Gastroesophageal sphincter (tissue), 4 donors: ENCODE data around the gene CFAP74. TPM values are rescaled to one million over a fixed set of nuclear protein-coding genes. Genes with fewer than 3 reads are reported as not detected.

Experiments used
- ATAC-seq: fragments of 150-250 bp; one replicate; pipeline ENCODE4 v1.9.1; 2016; ENCODE audit warnings: mild to moderate bottlenecking, moderate library complexity
- H3K27ac ChIP-seq, 4 donors: fragments of 200-600 bp; sonication (generic) in 3 of 4; 1 replicate in 3 of 4; 2 replicates in 1 of 4; pipeline ENCODE4 v1.5.1; 2016 to 2019
- H3K27me3 ChIP-seq: fragments of 200-600 bp; sonication (generic); one replicate; pipeline ENCODE4 v1.5.1; 2019
- H3K36me3 ChIP-seq, 2 donors: fragments of 200-600 bp; sonication (generic); one replicate each; pipeline ENCODE4 v1.5.1; 2019; ENCODE audit warnings: control low read depth in 1 of 2
- H3K4me1 ChIP-seq, 3 donors: fragments of 200-600 bp; sonication (generic); 1 replicate in 2 of 3; 2 replicates in 1 of 3; pipeline ENCODE4 v1.5.1; 2016 to 2019; ENCODE audit warnings: control low read depth in 2 of 3
- H3K4me3 ChIP-seq, 2 donors: fragments of 200-600 bp; sonication (generic); one replicate each; pipeline ENCODE4 v1.5.1; 2019; ENCODE audit warnings: mild to moderate bottlenecking in 1 of 2, moderate library complexity in 1 of 2
- H3K9me3 ChIP-seq, 3 donors: fragments of 200-600 bp; sonication (generic); one replicate each; pipeline ENCODE4 v1.5.1; 2017 to 2019; ENCODE audit warnings: control low read depth in 2 of 3
- EP300 ChIP-seq: sonication (generic); formaldehyde crosslinking; IDR thresholded peaks from one replicate; pipeline ENCODE4 v1.6.1; 2017; ENCODE audit warnings: antibody characterized with exemption, mild to moderate bottlenecking
- POLR2A ChIP-seq, 2 donors: fragments of 450-650 bp; IDR thresholded peaks; one replicate each; pipeline ENCODE4 v1.6.1; 2017; ENCODE audit warnings: antibody characterized with exemption in 2 of 2, mild to moderate bottlenecking in 2 of 2, moderate library complexity in 1 of 2
- POLR2AphosphoS5 ChIP-seq: sonication (generic); formaldehyde crosslinking; IDR thresholded peaks from one replicate; pipeline ENCODE4 v1.6.1; 2017; ENCODE audit warnings: antibody characterized with exemption
- WGBS, 2 donors: methylation state at CpG; one replicate each; pipeline ENCODE4 v1.1.5; 2018; ENCODE audit warnings: low coverage in 1 of 2; 5-methylcytosine and 5-hydroxymethylcytosine counted together
- total RNA-seq, 4 donors: library from RNA; depleted of rRNA; stranded (reverse); fragments of >200 nt; gene quantifications; one replicate each; pipeline ENCODE4 v1.1.0, GENCODE V29; 2016
- TF ChIP-seq, protein P1 (sequence below), 4 experiments: fragments of 200-600 bp in 2 of 4; fragments of 450-650 bp in 2 of 4; sonication (generic) in 1 of 4; IDR thresholded peaks; one replicate each; pipeline ENCODE4 v1.5.1; 2017 to 2019; ENCODE audit warnings: antibody characterized with exemption in 4 of 4, mild to moderate bottlenecking in 2 of 4, moderate library complexity in 2 of 4

Gene CFAP74
- total RNA-seq, 4 donors from 2014 or later = 0.12 TPM; not detected in 3

DNA sequence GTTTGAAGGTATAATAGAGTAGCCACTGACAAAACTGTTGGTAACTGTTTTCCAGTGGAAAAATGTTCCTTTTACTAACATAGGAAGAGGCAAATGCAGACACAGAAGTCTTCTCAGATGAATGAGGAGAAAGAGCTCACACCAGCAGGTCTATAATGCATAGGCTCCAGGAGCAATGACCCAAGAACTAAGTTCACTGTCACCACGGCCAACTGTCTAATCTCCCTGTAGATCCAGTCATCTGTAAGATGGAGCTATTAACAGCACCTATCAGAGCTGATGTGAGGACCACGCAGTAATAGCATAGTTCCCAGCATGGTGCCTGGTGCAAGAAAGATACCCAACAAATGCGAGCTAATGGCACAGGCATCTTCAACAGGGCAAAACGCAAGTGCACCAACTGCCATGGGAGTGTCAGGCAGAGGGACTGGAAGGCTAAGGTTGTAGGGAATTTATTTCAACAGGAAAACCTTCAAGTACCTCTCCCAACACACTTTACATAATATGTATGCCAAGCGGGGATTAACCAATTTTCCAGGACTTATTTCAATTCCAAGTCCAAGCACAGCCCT lies 125.6 kb downstream of the CFAP74 start:
- peaks cover 3 to 94% (median 43%) of the 10 kb centered on the region in 3 donors for H3K4me1 ChIP-seq
- no peak for ATAC-seq
- H3K9me3 ChIP-seq = no peaks in the 10 kb centered on the region
- H3K27me3 ChIP-seq = no peaks in the 10 kb centered on the region
- H3K36me3 ChIP-seq = peaks cover 0 to 24% of the 10 kb centered on the region in 2 donors
- TF ChIP-seq, protein P1, sequence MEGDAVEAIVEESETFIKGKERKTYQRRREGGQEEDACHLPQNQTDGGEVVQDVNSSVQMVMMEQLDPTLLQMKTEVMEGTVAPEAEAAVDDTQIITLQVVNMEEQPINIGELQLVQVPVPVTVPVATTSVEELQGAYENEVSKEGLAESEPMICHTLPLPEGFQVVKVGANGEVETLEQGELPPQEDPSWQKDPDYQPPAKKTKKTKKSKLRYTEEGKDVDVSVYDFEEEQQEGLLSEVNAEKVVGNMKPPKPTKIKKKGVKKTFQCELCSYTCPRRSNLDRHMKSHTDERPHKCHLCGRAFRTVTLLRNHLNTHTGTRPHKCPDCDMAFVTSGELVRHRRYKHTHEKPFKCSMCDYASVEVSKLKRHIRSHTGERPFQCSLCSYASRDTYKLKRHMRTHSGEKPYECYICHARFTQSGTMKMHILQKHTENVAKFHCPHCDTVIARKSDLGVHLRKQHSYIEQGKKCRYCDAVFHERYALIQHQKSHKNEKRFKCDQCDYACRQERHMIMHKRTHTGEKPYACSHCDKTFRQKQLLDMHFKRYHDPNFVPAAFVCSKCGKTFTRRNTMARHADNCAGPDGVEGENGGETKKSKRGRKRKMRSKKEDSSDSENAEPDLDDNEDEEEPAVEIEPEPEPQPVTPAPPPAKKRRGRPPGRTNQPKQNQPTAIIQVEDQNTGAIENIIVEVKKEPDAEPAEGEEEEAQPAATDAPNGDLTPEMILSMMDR (IDR thresholded peaks at IDR 0.05) = no peak
- TF ChIP-seq POLR2AphosphoS5 (no peak), POLR2A (IDR thresholded peaks at IDR 0.05) (no peak), EP300 (no peak)
- no peak overlapping the region for H3K27ac ChIP-seq
- 74 to 83% methylated on average over 2 to 5 of the region's 5 CpGs for WGBS, 2 donors
- H3K4me3 ChIP-seq = no peak overlapping the region

DNA sequence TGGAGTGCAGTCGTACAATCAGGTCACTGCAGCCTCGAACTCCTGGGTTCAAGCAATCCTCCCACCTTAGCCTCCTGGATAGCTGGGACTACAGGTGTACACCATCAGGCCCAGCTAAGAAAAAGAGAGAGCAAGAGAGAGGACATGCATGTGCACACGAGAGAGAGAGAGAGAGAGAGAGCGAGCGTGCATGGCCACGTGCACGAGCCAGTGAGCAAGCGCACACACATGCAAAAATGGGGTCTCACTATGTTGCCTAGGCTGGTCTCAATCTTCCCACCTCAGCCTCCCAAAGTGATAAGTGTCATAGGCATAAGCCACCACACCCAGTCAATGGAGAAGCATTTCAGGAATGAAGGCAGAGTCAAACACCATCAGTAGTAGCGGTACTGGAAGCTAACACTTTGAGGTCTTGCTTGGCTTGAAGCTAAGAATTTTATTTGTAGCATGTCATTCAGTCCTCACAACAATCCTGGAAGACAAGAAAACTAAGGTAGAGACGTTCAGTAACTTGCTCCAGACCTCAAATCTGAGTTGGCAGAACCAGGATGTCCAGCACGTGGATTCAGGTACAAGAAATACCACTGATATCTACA lies 127.2 kb downstream of the CFAP74 start:
- H3K4me1 ChIP-seq = peaks cover 5 to 94% (median 50%) of the 10 kb centered on the region in 3 donors
- 63 to 80% methylated on average over 7 to 11 of the region's 11 CpGs for WGBS, 2 donors

DNA sequence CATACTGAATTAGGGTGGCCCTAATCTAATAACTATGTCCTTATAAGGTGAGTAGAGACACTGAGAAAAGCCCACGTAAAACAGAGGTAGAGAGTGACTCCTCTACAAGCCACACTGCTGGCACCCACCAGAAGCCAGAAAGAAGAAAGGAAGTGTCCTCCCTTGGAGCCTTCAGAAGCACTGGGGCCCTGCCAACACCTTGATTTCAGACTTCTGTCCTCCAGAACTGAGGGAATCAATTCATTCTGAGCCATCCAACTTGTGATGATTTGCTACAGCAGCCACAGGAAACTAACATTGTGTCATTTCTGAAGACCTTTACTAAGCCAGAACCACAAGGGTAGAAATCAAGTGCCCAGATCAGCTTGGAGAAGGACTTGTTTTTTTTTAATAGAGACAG lies 127.7 kb downstream of the CFAP74 start:
- Histone ChIP-seq H3K27ac (no peak overlapping the region), H3K27me3 (no peaks in the 10 kb centered on the region), H3K4me1 (peaks cover 5 to 94% (median 45%) of the 10 kb centered on the region in 3 donors), H3K9me3 (no peaks in the 10 kb centered on the region), H3K36me3 (peaks cover 0 to 24% of the 10 kb centered on the region in 2 donors), H3K4me3 (no peak overlapping the region)
- ATAC-seq = no peak
- no CpG with 5 or more reads among the region's 1 CpG for WGBS, 2 donors
- TF ChIP-seq POLR2A (IDR thresholded peaks at IDR 0.05) (no peak), EP300 (no peak), POLR2AphosphoS5 (no peak)
- TF ChIP-seq, protein P1 (IDR thresholded peaks at IDR 0.05) = no peak

More for the DNA sequence above, 127.2 kb downstream of the CFAP74 start:
- Histone ChIP-seq H3K27me3 (no peaks in the 10 kb centered on the region), H3K9me3 (no peaks in the 10 kb centered on the region), H3K36me3 (peaks cover 0 to 24% of the 10 kb centered on the region in 2 donors), H3K4me3 (no peak overlapping the region), H3K27ac (no peak overlapping the region)
- TF ChIP-seq POLR2A (IDR thresholded peaks at IDR 0.05) (no peak), POLR2AphosphoS5 (no peak), EP300 (no peak)
- TF ChIP-seq, protein P1 (IDR thresholded peaks at IDR 0.05) = no peak
- ATAC-seq = no peak

DNA sequence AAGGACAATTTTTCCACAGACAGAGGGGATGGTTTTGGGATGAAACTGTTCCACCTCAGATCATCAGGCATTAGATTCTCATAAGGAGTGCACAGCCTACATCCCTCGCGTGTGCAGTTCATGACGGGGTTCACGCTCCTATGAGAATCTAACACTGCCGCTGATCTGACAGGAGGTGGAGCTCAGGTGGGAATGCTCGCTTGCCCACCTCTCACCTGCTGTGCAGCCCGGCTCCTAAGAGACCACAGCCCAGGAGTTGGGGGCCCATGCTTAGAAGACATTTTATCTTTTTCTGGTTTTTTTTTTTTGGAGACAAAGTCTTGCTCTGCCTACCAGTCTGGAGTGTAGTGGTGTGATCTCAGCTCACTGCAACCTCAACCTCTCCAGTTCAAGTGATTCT lies 128.7 kb downstream of the CFAP74 start:
- 93% methylated on average over 4 to 7 of the region's 7 CpGs for WGBS, 2 donors
- Histone ChIP-seq H3K27me3 (no peaks in the 10 kb centered on the region), H3K4me3 (no peak overlapping the region), H3K4me1 (peaks cover 5 to 92% (median 36%) of the 10 kb centered on the region in 3 donors), H3K27ac (no peak overlapping the region), H3K9me3 (no peaks in the 10 kb centered on the region), H3K36me3 (peaks cover 0 to 24% of the 10 kb centered on the region in 2 donors)
- TF ChIP-seq POLR2A (IDR thresholded peaks at IDR 0.05) (no peak), EP300 (no peak), POLR2AphosphoS5 (no peak)
- TF ChIP-seq, protein P1 (IDR thresholded peaks at IDR 0.05) = no peak
- no peak for ATAC-seq

DNA sequence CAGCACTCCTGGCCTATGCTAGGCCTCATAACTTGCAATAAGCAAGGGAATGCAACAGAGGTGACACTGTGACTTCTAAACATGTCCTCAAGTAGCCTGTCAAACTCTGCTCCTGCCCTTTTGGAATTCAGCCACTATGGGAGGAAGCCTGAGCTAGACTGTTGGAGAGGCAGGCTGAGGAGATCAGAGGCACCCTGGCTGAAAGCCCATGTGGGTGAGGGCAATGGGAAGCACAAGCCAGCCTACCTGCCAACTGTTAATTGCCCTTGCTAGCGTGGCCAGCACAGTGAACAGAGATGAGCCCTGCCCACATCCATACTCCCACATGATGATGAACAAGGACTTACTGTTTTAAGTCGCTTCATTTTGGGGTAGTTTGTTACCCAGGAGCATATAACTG lies 130.4 kb downstream of the CFAP74 start:
- Histone ChIP-seq H3K4me1 (peaks cover 5 to 92% (median 31%) of the 10 kb centered on the region in 3 donors), H3K4me3 (no peak overlapping the region), H3K9me3 (no peaks in the 10 kb centered on the region), H3K27ac (no peak overlapping the region), H3K36me3 (peaks cover 0 to 24% of the 10 kb centered on the region in 2 donors), H3K27me3 (no peaks in the 10 kb centered on the region)
- no peak for ATAC-seq
- no peak for TF ChIP-seq POLR2AphosphoS5
- no peak for TF ChIP-seq POLR2A (IDR thresholded peaks at IDR 0.05)
- TF ChIP-seq, protein P1 (IDR thresholded peaks at IDR 0.05) = no peak
- TF ChIP-seq EP300 = no peak
- WGBS, 2 donors = 61 to 100% methylated on average over 1 to 2 of the region's 2 CpGs
